WTC11 (cell line): Measurements from ENCODE around the gene MYO18A. TPM values are rescaled to one million over a fixed set of nuclear protein-coding genes. Genes with fewer than 3 reads are reported as not detected.

ENCODE experiments used
- ATAC-seq: fragments of 200-7000 bp; cut with Tn5 transposase; 2 replicates; pipeline ENCODE4 v1.10.0; 2021; ENCODE audit warnings: mild to moderate bottlenecking, moderate library complexity
- CTCF ChIA-PET: fragments of 300-600 bp; sonication (Branson Sonifier 250); formaldehyde crosslinking; loops from one replicate; lab custom pipeline; 2021; ENCODE audit warnings: antibody characterized with exemption; lab: Charles Lee
- POLR2A ChIA-PET: fragments of 350-600 bp; sonication (Branson Sonifier 250); formaldehyde crosslinking; loops from one replicate; lab custom pipeline; 2021; ENCODE audit warnings: antibody characterized with exemption; lab: Charles Lee
- DNase-seq: peaks from one replicate; pipeline ENCODE4 v3.0.0; 2021; ENCODE audit warnings: low spot score
- H3K27ac Mint-ChIP-seq: 2 replicates; pipeline ENCODE4 v1.8.0; 2021; ENCODE audit warnings: mixed read lengths
- H3K27me3 Mint-ChIP-seq: 2 replicates; pipeline ENCODE4 v1.8.0; 2021; ENCODE audit warnings: low read depth, mild to moderate bottlenecking, moderate library complexity, mixed read lengths
- H3K36me3 Mint-ChIP-seq: 2 replicates; pipeline ENCODE4 v1.8.0; 2021; ENCODE audit warnings: mixed read lengths
- H3K4me1 Mint-ChIP-seq: 2 replicates; pipeline ENCODE4 v1.8.0; 2022; ENCODE audit warnings: mixed read lengths
- H3K4me3 Mint-ChIP-seq: 2 replicates; pipeline ENCODE4 v1.8.0; 2021; ENCODE audit warnings: mild to moderate bottlenecking, moderate library complexity, mixed read lengths
- H3K9me3 Mint-ChIP-seq: 2 replicates; pipeline ENCODE4 v1.8.0; 2021; ENCODE audit warnings: mixed read lengths
- E2F1 ChIP-seq: sonication (generic); formaldehyde crosslinking; IDR thresholded peaks from 2 replicates; pipeline ENCODE4 v1.8.0; 2022; ENCODE audit warnings: mild to moderate bottlenecking, missing genetic modification reagents
- FOXJ3 ChIP-seq: sonication (generic); formaldehyde crosslinking; IDR thresholded peaks from 2 replicates; pipeline ENCODE4 v1.9.0; 2021; ENCODE audit warnings: missing genetic modification reagents, mild to moderate bottlenecking, borderline replicate concordance
- FOXK1 ChIP-seq: sonication (generic); formaldehyde crosslinking; IDR thresholded peaks from 2 replicates; pipeline ENCODE4 v1.8.0; 2022; ENCODE audit warnings: mild to moderate bottlenecking, moderate library complexity, missing genetic modification reagents
- KAT7 ChIP-seq: sonication (generic); formaldehyde crosslinking; IDR thresholded peaks from 2 replicates; pipeline ENCODE4 v1.8.1; 2023; ENCODE audit warnings: missing genetic modification reagents, mild to moderate bottlenecking, borderline replicate concordance
- ZNF232 ChIP-seq: sonication (generic); formaldehyde crosslinking; IDR thresholded peaks from 2 replicates; pipeline ENCODE4 v1.8.0; 2022; ENCODE audit warnings: mild to moderate bottlenecking, missing genetic modification reagents
- ZNF263 ChIP-seq: sonication (generic); formaldehyde crosslinking; IDR thresholded peaks from 2 replicates; pipeline ENCODE4 v1.8.1; 2022; ENCODE audit warnings: low read depth, mild to moderate bottlenecking, moderate library complexity, missing genetic modification reagents
- ZNF423 ChIP-seq: fragments of 250-450 bp; sonication (Bioruptor Pico); IDR thresholded peaks from 2 replicates; pipeline ENCODE4 v2.1.2; 2022; ENCODE audit warnings: mild to moderate bottlenecking, moderate library complexity
- ZSCAN18 ChIP-seq: fragments of 250-450 bp; sonication (Bioruptor Pico); IDR thresholded peaks from 2 replicates; pipeline ENCODE4 v2.1.2; 2022; ENCODE audit warnings: mild to moderate bottlenecking, moderate library complexity
- total RNA-seq: library from RNA; stranded (reverse); gene quantifications from 3 replicates; pipeline ENCODE4 v1.2.3, GENCODE V29; 2021
- TF ChIP-seq, protein P1 (sequence below): sonication (generic); formaldehyde crosslinking; conservative IDR thresholded peaks from 2 replicates; pipeline ENCODE4 v1.8.1; 2023; ENCODE audit warnings: mild to moderate bottlenecking, low read depth, missing genetic modification reagents, moderate library complexity
- TF ChIP-seq, protein P2 (sequence below): fragments of 250-450 bp; sonication (Bioruptor Pico); conservative IDR thresholded peaks from 2 replicates; pipeline ENCODE4 v1.9.0; 2021; ENCODE audit warnings: mild to moderate bottlenecking
- TF ChIP-seq, protein P3 (sequence below): sonication (generic); formaldehyde crosslinking; IDR thresholded peaks from 2 replicates; pipeline ENCODE4 v1.8.1; 2022; ENCODE audit warnings: missing genetic modification reagents, borderline replicate concordance

Gene MYO18A
- total RNA-seq, 1 experiment from 2014 or later = 54.9 TPM

DNA sequence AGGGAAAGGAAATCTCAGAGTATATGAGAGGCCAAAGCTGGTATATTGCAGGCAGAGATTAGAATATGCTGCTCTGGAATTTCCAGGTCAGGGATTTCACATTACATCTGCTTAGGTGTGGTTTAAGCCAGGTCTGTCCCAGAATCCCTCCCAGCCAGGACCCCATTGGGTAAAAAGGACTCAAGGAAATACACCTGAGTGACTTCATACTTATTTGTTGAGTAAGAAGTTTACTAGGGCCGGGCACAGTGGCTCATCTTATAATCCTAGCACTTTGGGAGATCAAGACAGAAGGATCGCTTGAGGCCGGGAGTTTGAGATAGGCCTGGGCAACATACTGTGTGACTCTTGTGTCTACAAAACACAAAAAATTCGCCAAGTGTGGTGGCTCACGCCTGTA is 130.0 kb downstream of the MYO18A start:
- TF ChIP-seq ZNF423 (CRISPR knock-in tag) (no peak), ZNF232 (no peak), ZSCAN18 (no peak), FOXK1 (CRISPR knock-in tag) (no peak), KAT7 (CRISPR knock-in tag) (no peak)
- TF ChIP-seq, protein P1, sequence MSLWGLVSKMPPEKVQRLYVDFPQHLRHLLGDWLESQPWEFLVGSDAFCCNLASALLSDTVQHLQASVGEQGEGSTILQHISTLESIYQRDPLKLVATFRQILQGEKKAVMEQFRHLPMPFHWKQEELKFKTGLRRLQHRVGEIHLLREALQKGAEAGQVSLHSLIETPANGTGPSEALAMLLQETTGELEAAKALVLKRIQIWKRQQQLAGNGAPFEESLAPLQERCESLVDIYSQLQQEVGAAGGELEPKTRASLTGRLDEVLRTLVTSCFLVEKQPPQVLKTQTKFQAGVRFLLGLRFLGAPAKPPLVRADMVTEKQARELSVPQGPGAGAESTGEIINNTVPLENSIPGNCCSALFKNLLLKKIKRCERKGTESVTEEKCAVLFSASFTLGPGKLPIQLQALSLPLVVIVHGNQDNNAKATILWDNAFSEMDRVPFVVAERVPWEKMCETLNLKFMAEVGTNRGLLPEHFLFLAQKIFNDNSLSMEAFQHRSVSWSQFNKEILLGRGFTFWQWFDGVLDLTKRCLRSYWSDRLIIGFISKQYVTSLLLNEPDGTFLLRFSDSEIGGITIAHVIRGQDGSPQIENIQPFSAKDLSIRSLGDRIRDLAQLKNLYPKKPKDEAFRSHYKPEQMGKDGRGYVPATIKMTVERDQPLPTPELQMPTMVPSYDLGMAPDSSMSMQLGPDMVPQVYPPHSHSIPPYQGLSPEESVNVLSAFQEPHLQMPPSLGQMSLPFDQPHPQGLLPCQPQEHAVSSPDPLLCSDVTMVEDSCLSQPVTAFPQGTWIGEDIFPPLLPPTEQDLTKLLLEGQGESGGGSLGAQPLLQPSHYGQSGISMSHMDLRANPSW = no peak
- H3K27me3 Mint-ChIP-seq = no peaks in the 10 kb centered on the region
- H3K9me3 Mint-ChIP-seq = no peaks in the 10 kb centered on the region
- ATAC-seq (no peak), DNase-seq (no peak)
- H3K36me3 Mint-ChIP-seq = peaks cover 15% of the 10 kb centered on the region
- no peak overlapping the region for H3K27ac Mint-ChIP-seq
- no peak overlapping the region for H3K4me3 Mint-ChIP-seq
- peaks cover 36% of the 10 kb centered on the region for H3K4me1 Mint-ChIP-seq
- POLR2A ChIA-PET = interaction anchor here (0.6 to 0.7 kb wide), 2 partner anchors 84 to 301 kb away, joined by 3 to 4 read pairs; no protein-coding TSS in a partner anchor
- CTCF ChIA-PET = interaction anchor here (1.2 to 2.8 kb wide), 4 partner anchors 13 to 85 kb away, joined by 4 to 27 read pairs (median 8); no protein-coding TSS in a partner anchor

GRCh38 chr17:29049541-29050145 is 130.6 kb downstream of the MYO18A start:
- no peaks in the 10 kb centered on the region for H3K27me3 Mint-ChIP-seq
- TF ChIP-seq, protein P2, sequence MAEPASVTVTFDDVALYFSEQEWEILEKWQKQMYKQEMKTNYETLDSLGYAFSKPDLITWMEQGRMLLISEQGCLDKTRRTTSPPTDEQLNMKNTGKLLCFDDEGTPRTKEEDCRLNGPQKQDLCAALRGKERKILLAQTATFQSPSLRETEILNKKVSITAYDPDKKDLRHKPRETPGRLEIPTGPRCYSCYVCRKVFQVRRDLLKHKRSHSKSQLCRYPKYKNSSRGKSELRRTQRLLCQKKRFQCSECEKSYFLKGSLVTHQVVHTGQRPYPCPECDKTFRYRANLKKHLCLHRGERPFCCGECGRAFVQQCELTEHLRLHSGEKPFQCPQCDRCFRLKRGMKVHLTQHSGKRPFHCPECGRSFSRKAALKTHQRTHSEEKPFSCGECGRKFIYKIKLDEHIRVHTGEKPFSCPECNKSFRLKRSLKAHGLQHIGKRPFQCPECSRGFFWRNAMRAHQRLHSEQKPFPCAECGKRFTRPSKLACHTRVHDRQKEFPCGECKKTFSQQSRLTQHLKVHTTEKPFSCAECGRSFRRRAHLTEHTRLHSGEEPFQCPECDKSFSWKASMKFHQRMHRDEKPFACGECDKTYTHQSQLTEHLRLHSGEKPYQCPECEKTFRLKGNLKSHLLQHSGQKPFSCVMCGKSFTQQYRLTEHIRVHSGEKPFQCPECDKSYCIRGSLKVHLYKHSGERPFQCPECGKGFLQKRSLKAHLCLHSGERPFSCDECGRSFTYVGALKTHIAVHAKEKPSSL (CRISPR knock-in tag) = no peak
- TF ChIP-seq E2F1 (CRISPR knock-in tag) = no peak
- no peak for TF ChIP-seq ZNF263 (CRISPR knock-in tag)
- no peak for TF ChIP-seq FOXJ3 (CRISPR knock-in tag)
- TF ChIP-seq, protein P3, sequence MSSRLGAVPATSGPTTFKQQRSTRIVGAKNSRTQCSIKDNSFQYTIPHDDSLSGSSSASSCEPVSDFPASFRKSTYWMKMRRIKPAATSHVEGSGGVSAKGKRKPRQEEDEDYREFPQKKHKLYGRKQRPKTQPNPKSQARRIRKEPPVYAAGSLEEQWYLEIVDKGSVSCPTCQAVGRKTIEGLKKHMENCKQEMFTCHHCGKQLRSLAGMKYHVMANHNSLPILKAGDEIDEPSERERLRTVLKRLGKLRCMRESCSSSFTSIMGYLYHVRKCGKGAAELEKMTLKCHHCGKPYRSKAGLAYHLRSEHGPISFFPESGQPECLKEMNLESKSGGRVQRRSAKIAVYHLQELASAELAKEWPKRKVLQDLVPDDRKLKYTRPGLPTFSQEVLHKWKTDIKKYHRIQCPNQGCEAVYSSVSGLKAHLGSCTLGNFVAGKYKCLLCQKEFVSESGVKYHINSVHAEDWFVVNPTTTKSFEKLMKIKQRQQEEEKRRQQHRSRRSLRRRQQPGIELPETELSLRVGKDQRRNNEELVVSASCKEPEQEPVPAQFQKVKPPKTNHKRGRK = no peak
- peaks cover 17% of the 10 kb centered on the region for H3K36me3 Mint-ChIP-seq
- H3K4me3 Mint-ChIP-seq = no peak overlapping the region
- H3K4me1 Mint-ChIP-seq = peaks cover 41% of the 10 kb centered on the region
- POLR2A ChIA-PET = interaction anchor here (0.6 to 1.5 kb wide), 2 partner anchors 10 to 300 kb away, joined by 3 to 4 read pairs; no protein-coding TSS in a partner anchor
- no peaks in the 10 kb centered on the region for H3K9me3 Mint-ChIP-seq
- no peak for DNase-seq
- ATAC-seq = no peak
- CTCF ChIA-PET = interaction anchor here (1.9 to 2.8 kb wide), 3 partner anchors 13 to 67 kb away, joined by 7 to 27 read pairs (median 7); no protein-coding TSS in a partner anchor
- H3K27ac Mint-ChIP-seq = no peak overlapping the region
